Endothelial cell of hepatic sinusoid (primary cell): ENCODE measurements around the gene ODF2L.

ENCODE experiments used
- in situ Hi-C: cut with HindIII; loops from 2 replicates; pipeline ENCODE4 v1.10.0; 2017; ENCODE audit warnings: low sequenced_read_pairs

ODF2L gene

DNA sequence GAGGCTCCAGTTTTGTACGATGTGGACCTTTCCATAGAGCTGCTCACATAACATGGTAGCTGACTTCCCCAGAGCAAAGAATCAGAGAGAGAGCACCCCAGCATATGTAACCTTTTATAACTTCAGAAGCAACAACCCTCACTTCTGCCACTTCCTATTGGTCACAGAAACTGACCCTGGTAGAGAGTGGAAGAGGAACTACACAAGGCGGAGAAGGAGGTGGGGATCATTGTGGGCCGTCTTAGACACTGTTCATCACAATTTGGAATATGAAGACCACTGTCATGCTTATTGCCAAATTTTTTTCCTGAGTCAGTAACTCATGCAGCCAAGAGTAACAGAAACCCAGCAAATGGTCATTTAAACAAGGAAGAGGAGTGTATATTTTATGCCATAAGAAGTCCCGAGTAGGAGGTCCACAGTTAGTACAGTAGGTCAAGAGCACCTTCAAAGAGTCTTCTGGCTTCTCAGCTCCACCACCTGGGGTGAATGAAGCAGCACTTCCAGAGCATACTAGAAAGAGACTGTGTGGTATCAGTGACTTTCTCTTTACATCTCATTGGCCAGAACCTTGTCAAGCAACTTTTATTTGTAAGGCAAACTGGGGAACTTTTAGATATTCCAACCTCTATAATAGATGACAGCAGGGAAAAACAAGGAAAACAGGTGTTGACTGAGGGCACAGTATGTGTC, 71.8 kb downstream of the ODF2L start:
- in situ Hi-C loops: no loop called here

DNA sequence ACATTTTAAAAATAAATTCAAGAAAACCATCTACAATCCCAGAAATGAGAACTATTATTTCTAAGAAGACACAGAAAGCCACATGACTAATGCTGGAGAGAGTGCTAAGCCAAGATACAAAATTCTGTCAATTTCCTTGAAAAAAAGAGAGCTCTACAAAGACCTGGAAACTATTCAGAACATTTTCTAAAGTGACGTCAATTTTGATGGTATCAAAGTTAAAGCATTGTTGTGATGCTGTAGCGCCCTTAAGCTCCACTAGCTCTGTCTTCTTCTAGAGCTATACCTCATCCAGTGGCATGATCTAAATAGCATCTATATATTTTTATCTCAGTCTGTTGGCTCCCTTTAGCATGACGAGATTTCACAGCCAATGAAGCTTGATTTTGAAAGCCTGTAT, 73.9 kb downstream of the ODF2L start:
- in situ Hi-C loops: no loop called here

DNA sequence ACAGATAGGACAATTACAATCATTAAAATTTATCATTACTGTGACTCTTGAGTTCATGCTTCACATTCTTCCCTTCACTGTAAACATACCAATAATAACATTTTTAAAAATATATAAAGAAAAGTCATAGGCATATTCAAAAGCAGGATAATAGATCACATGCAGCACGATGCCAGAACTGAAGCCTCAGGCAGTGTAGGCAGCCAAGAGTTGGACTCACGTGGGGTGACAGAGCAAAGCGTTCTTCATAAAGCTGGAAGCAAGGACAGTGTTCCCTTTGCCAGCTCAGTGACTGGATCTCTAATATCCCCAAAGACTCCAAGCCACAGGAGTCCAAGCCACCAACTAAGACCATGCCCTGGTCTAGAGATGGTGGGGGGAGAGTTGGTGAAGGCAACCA, 77.7 kb downstream of the ODF2L start:
- in situ Hi-C loops: no loop called here

DNA sequence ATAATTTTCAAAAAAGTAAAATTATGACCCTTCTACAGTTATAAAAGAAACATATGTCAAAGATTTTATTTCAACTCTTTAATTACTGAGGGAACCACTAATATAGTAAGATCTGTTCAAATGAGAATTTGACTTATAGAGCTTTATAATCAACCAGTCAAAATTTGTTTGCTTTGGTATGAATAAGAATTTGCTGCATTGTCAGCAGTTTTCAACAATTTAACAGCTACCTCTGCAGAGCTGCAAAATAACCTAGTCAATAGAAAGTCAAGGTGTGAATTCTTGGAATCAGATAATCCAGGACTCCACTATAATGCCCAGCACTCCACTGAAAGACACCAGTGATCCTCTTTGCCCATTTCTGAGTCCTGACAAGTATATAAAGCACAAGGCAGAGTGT, 78.2 kb downstream of the ODF2L start:
- in situ Hi-C loops: no loop called here

GRCh38 chr1:86305731-86306130, 90.4 kb downstream of the ODF2L start:
- in situ Hi-C loops: no loop called here

DNA sequence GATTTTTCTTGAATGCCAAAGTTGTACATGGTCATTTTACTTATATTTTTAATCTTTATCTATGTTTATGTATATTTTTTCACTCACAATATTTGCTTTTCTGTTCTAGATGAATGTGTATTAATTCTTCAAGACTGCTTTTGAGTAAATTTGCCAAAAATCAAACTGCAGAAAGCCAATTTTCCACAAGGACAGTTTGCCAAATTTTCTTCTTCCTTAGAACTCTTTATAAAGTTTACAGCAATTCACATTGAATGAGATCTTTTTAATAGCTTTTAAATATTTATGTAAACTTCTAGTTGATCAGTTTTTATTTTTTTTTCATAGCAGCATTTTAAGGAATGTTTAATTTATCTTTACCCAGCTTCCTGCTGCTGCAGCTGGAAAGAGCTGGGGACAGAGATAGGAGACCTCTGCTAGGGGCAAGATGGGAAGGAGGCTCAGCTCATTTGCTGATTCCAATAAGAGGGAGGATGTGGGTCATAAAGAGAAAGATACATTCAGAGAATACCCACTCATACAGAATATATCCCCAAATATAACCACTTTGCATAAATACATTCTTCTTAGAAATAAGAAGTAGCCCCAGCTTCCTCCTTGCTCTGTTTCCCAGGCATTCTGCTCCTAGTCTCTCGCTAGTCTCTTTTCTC, 93.0 kb downstream of the ODF2L start:
- in situ Hi-C loops: no loop called here
